WERI-Rb-1 (cell line): ENCODE data around the gene MCU.
"Not testable (repeated sequence)": the region's sequence is repeated elsewhere in the genome, so short reads cannot be mapped to it uniquely, and the experiment has no call there.

Experiments used
- DNase-seq: peaks from one replicate; pipeline ENCODE4 v3.0.0-alpha.2; 2020
- H3K27ac ChIP-seq: fragments of 250-450 bp; sonication (Bioruptor Pico); 2 replicates; pipeline ENCODE4 v1.5.1; 2020; ENCODE audit warnings: mild to moderate bottlenecking, moderate library complexity
- H3K27me3 ChIP-seq: fragments of 250-450 bp; sonication (Bioruptor Pico); 2 replicates; pipeline ENCODE4 v1.5.1; 2021; ENCODE audit warnings: mild to moderate bottlenecking, low read depth, moderate library complexity; ENCODE audit not compliant: insufficient read depth, severe bottlenecking
- H3K36me3 ChIP-seq: fragments of 250-450 bp; sonication (Bioruptor Pico); 2 replicates; pipeline ENCODE4 v1.5.1; 2020; ENCODE audit warnings: mild to moderate bottlenecking, moderate library complexity
- H3K4me3 ChIP-seq: 2 replicates; pipeline ENCODE4 v1.5.1; 2011; ENCODE audit warnings: low read depth, mild to moderate bottlenecking, control low read depth, low read length
- H3K9me3 ChIP-seq: fragments of 250-450 bp; sonication (Bioruptor Pico); 2 replicates; pipeline ENCODE4 v1.5.1; 2021; ENCODE audit warnings: mild to moderate bottlenecking, moderate library complexity; ENCODE audit not compliant: severe bottlenecking
- CTCF ChIP-seq: IDR thresholded peaks from 2 replicates; pipeline ENCODE4 v1.5.1; 2011; ENCODE audit warnings: low read depth, mild to moderate bottlenecking, control low read depth, inconsistent platforms, low read length

Gene MCU

GRCh38 chr10:72753760-72754231 lies 61.9 kb downstream of the MCU start:
- no peak overlapping the region for H3K4me3 ChIP-seq
- no peaks in the 10 kb centered on the region for H3K27me3 ChIP-seq
- H3K36me3 ChIP-seq: no peaks in the 10 kb centered on the region
- H3K27ac ChIP-seq: no peak overlapping the region
- TF ChIP-seq CTCF: no peak
- no peaks in the 10 kb centered on the region for H3K9me3 ChIP-seq
- DNase-seq: no peak

- no peak overlapping the region for H3K4me3 ChIP-seq
- H3K36me3 ChIP-seq: no peaks in the 10 kb centered on the region
- no peak for TF ChIP-seq CTCF
- H3K9me3 ChIP-seq: no peaks in the 10 kb centered on the region
- H3K27ac ChIP-seq: no peak overlapping the region
- DNase-seq: no peak
- no peaks in the 10 kb centered on the region for H3K27me3 ChIP-seq
Observed at GRCh38 chr10:72754275-72755032, 62.5 kb downstream of the MCU start.

GRCh38 chr10:72756674-72757385 lies 64.9 kb downstream of the MCU start:
- Histone ChIP-seq H3K27ac (no peak overlapping the region), H3K9me3 (no peaks in the 10 kb centered on the region), H3K27me3 (no peaks in the 10 kb centered on the region), H3K4me3 (no peak overlapping the region), H3K36me3 (no peaks in the 10 kb centered on the region)
- no peak for TF ChIP-seq CTCF
- DNase-seq: no peak

GRCh38 chr10:72757732-72758131 lies 65.8 kb downstream of the MCU start:
- H3K27me3 ChIP-seq: no peaks in the 10 kb centered on the region
- DNase-seq: no peak
- H3K4me3 ChIP-seq: no peak overlapping the region
- TF ChIP-seq CTCF: no peak
- H3K27ac ChIP-seq: no peak overlapping the region
- no peaks in the 10 kb centered on the region for H3K36me3 ChIP-seq
- H3K9me3 ChIP-seq: no peaks in the 10 kb centered on the region

GRCh38 chr10:72758930-72759329 lies 67.0 kb downstream of the MCU start:
- not testable (repeated sequence) for H3K4me3 ChIP-seq, DNase-seq, H3K27ac ChIP-seq, H3K36me3 ChIP-seq, H3K9me3 ChIP-seq, H3K27me3 ChIP-seq

GRCh38 chr10:72759584-72759983 lies 67.6 kb downstream of the MCU start:
- TF ChIP-seq CTCF: no peak
- DNase-seq: no peak
- Histone ChIP-seq H3K4me3 (no peak overlapping the region), H3K9me3 (no peaks in the 10 kb centered on the region), H3K27ac (no peak overlapping the region), H3K27me3 (no peaks in the 10 kb centered on the region), H3K36me3 (no peaks in the 10 kb centered on the region)
